AG04450 (cell line): ENCODE measurements around the gene ID1. TPM values are rescaled to one million over a fixed set of nuclear protein-coding genes. Genes with fewer than 3 reads are reported as not detected.

ENCODE experiments used
- CTCF ChIA-PET: fragments of 300-600, 350-600 bp; formaldehyde crosslinking; extraction: SDS; loops from one replicate; lab custom pipeline; 2022; ENCODE audit warnings: antibody characterized with exemption, inconsistent platforms; lab: Charles Lee
- POLR2A ChIA-PET: fragments of 350-600 bp; formaldehyde crosslinking; extraction: SDS; loops from one replicate; lab custom pipeline; 2021; ENCODE audit warnings: antibody characterized with exemption, inconsistent platforms; lab: Yijun Ruan, JAX
- DNase-seq: peaks from one replicate; pipeline ENCODE4 v3.0.0-alpha.2; 2011; ENCODE audit warnings: low read depth, low spot score
- H3K27ac ChIP-seq: one replicate; pipeline ENCODE4 v1.5.1; 2012; ENCODE audit warnings: low read depth, low read length, control low read depth
- H3K27me3 ChIP-seq: one replicate; pipeline ENCODE4 v1.6.0; 2012; ENCODE audit warnings: low read length; ENCODE audit not compliant: control insufficient read depth, insufficient read depth
- H3K4me3 ChIP-seq: 2 replicates; pipeline ENCODE4 v1.5.1; 2011; ENCODE audit warnings: mild to moderate bottlenecking, low read depth, low read length, control low read depth
- H3K9me3 ChIP-seq: 2 replicates; pipeline ENCODE4 v1.5.1; 2012; ENCODE audit warnings: low read length; ENCODE audit not compliant: control insufficient read depth, insufficient read depth
- polyA plus RNA-seq: library from polyadenylated mRNA; depleted of rRNA; stranded (reverse); fragments of >200 nt; gene quantifications from 2 replicates; pipeline ENCODE4 v1.2.3, GENCODE V29; 2011; rRNA removed
- small RNA-seq: library from RNA; depleted of rRNA; stranded (forward); fragments of <200 nt; gene quantifications from one replicate; pipeline ENCODE3, GENCODE V24; 2012; ENCODE audit warnings: low read depth; ENCODE audit not compliant: insufficient read length
- TF ChIP-seq, protein P1 (sequence below): IDR thresholded peaks from 2 replicates; pipeline ENCODE4 v1.5.1; 2011; ENCODE audit warnings: low read depth, low read length, control low read depth, inconsistent platforms

The ID1 gene
- polyA plus RNA-seq, 1 experiment, result 7.8 TPM

DNA sequence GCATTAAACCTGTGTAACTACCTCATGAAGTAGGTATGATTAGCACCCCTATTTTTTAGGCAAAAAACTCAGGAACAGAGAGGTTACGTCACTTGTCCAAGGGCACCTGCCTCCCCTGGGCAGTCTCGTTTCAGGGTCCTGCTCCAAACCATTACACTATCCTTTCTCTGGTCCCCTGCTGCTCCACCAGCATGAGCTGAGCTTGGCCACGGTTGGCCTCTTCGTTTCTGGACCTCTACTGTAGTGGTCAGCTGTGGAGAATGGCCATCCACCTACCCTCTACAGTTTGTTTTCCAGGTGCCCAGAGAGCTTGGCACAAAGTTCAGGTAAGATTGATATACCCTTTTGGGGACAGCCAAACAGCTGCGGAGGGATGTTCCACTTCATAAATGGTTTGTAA lies 49.4 kb downstream of the ID1 start:
- Histone ChIP-seq H3K27me3 (no peaks in the 10 kb centered on the region), H3K4me3 (no peak overlapping the region), H3K27ac (no peak overlapping the region), H3K9me3 (no peaks in the 10 kb centered on the region)
- no peak for DNase-seq
- ChIA-PET CTCF (interaction anchor here (1.7 kb wide), 1 partner anchor 69 kb away, joined by 9 read pairs; no protein-coding TSS in a partner anchor), POLR2A (interaction anchor here (0.7 kb wide), 1 partner anchor 21 kb away, joined by 8 read pairs; no protein-coding TSS in a partner anchor)
- TF ChIP-seq, protein P1, sequence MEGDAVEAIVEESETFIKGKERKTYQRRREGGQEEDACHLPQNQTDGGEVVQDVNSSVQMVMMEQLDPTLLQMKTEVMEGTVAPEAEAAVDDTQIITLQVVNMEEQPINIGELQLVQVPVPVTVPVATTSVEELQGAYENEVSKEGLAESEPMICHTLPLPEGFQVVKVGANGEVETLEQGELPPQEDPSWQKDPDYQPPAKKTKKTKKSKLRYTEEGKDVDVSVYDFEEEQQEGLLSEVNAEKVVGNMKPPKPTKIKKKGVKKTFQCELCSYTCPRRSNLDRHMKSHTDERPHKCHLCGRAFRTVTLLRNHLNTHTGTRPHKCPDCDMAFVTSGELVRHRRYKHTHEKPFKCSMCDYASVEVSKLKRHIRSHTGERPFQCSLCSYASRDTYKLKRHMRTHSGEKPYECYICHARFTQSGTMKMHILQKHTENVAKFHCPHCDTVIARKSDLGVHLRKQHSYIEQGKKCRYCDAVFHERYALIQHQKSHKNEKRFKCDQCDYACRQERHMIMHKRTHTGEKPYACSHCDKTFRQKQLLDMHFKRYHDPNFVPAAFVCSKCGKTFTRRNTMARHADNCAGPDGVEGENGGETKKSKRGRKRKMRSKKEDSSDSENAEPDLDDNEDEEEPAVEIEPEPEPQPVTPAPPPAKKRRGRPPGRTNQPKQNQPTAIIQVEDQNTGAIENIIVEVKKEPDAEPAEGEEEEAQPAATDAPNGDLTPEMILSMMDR, result no peak

Small RNA genes lying within 50 kb of the gene (small RNA-seq; reads per million reads assigned to genes)
- gene MIR3193, result not detected

Other genes starting within 250 kb of the ID1 start
- not detected in 2 replicates for gene DEFB118, start 236.7 kb upstream of the ID1 start, polyA plus RNA-seq
- not detected in 2 replicates for gene DEFB119, start 214.7 kb upstream of the ID1 start, polyA plus RNA-seq
- gene DEFB121, start 199.1 kb upstream of the ID1 start, polyA plus RNA-seq, result not detected in 2 replicates
- gene DEFB123, start 164.7 kb upstream of the ID1 start, polyA plus RNA-seq, result not detected in 2 replicates
- gene DEFB124, start 130.2 kb upstream of the ID1 start, polyA plus RNA-seq, result not detected in 2 replicates
- not detected in 2 replicates for gene REM1, start 130.0 kb upstream of the ID1 start, polyA plus RNA-seq
- 167 and 203 TPM in 2 replicates for gene HM13, start 90.8 kb upstream of the ID1 start, polyA plus RNA-seq
- not detected in 2 replicates for gene COX4I2, start 32.6 kb downstream of the ID1 start, polyA plus RNA-seq
- gene BCL2L1, start 117.6 kb downstream of the ID1 start, polyA plus RNA-seq, result 57.5 and 58.6 TPM in 2 replicates
- 19.8 and 24.4 TPM in 2 replicates for gene TPX2, start 134.0 kb downstream of the ID1 start, polyA plus RNA-seq
- gene MYLK2, start 214.1 kb downstream of the ID1 start, polyA plus RNA-seq, result not detected in 2 replicates
- not detected in 2 replicates for gene FOXS1, start 240.3 kb downstream of the ID1 start, polyA plus RNA-seq